ENCODE measurements around the gene SLC17A2.

- TF ChIP-seq YY1 (IDR thresholded peaks at IDR 0.05; ENCODE audit: low read depth) (no peak), TEAD4 (IDR thresholded peaks at IDR 0.05) (no peak), RAD21 (IDR thresholded peaks at IDR 0.05; ENCODE audit: low read depth) (no peak), EP300 (IDR thresholded peaks at IDR 0.05; ENCODE audit: borderline replicate concordance) (no peak), EGR1 (IDR thresholded peaks at IDR 0.05) (no peak), CEBPB (IDR thresholded peaks at IDR 0.05) (no peak), CREB1 (IDR thresholded peaks at IDR 0.05; ENCODE audit: low read depth) (no peak), REST (IDR thresholded peaks at IDR 0.05; ENCODE audit: low read depth) (no peak), MAX (IDR thresholded peaks at IDR 0.05) (no peak), TCF12 (IDR thresholded peaks at IDR 0.05; ENCODE audit: low read depth) (no peak), NFIC (IDR thresholded peaks at IDR 0.05) (no peak), TAF1 (IDR thresholded peaks at IDR 0.05; ENCODE audit: low read depth) (no peak), ZBTB7A (IDR thresholded peaks at IDR 0.05; ENCODE audit: low read depth) (no peak)
These were observed 56.4 kb downstream of the SLC17A2 start, which contains the start of gene SLC17A3 for GRCh38 chr6:25874118-25874517.
